Loucy (cell line): ENCODE data around the gene MUC5AC.

Source experiments
- H2AFZ ChIP-seq: fragments of 200-600 bp; sonication (generic); 2 replicates; pipeline ENCODE4 v1.6.0; 2016; ENCODE audit warnings: antibody characterized with exemption, mild to moderate bottlenecking, low read length, moderate library complexity
- H3F3A ChIP-seq: fragments of 200-600 bp; 2 replicates; pipeline ENCODE4 v1.6.0; 2016; ENCODE audit warnings: antibody characterized with exemption, low read depth, mild to moderate bottlenecking
- H3K27me3 ChIP-seq: fragments of 200-600 bp; sonication (generic); 2 replicates; pipeline ENCODE4 v1.6.1; 2014; ENCODE audit warnings: low read length, mild to moderate bottlenecking; ENCODE audit not compliant: insufficient read depth, poor library complexity, severe bottlenecking
- H3K36me3 ChIP-seq: fragments of 200-600 bp; sonication (generic); 2 replicates; pipeline ENCODE4 v1.6.1; 2016; ENCODE audit warnings: low read length; ENCODE audit not compliant: insufficient read depth
- H3K4me1 ChIP-seq: fragments of 200-600 bp; sonication (generic); 2 replicates; pipeline ENCODE4 v1.5.1; 2014; ENCODE audit warnings: low read length, mild to moderate bottlenecking; ENCODE audit not compliant: insufficient read depth, poor library complexity, severe bottlenecking
- H3K4me2 ChIP-seq: fragments of 200-600 bp; sonication (generic); 2 replicates; pipeline ENCODE4 v1.6.0; 2014; ENCODE audit warnings: antibody characterized with exemption, low read length, low read depth, mild to moderate bottlenecking; ENCODE audit not compliant: poor library complexity, severe bottlenecking
- H3K4me3 ChIP-seq: fragments of 200-600 bp; sonication (generic); 2 replicates; pipeline ENCODE4 v1.5.1; 2014; ENCODE audit warnings: low read length, mild to moderate bottlenecking, mixed read lengths; ENCODE audit not compliant: poor library complexity, severe bottlenecking
- H3K79me2 ChIP-seq: fragments of 200-600 bp; sonication (generic); 2 replicates; pipeline ENCODE4 v1.6.1; 2014; ENCODE audit warnings: low read length; ENCODE audit not compliant: insufficient read depth
- H3K9ac ChIP-seq: fragments of 200-600 bp; sonication (generic); 2 replicates; pipeline ENCODE4 v1.6.0; 2014; ENCODE audit warnings: mild to moderate bottlenecking, low read depth, low read length, moderate library complexity; ENCODE audit not compliant: poor library complexity, severe bottlenecking
- H3K9me2 ChIP-seq: fragments of 200-600 bp; sonication (generic); replicated peaks from 2 replicates; pipeline ENCODE4 v1.6.1; 2016; ENCODE audit warnings: low read depth, low read length, mixed read lengths
- H3K9me3 ChIP-seq: fragments of 200-600 bp; sonication (generic); 2 replicates; pipeline ENCODE4 v1.6.1; 2014; ENCODE audit warnings: mild to moderate bottlenecking, antibody characterized with exemption, low read length, low read depth; ENCODE audit not compliant: insufficient read depth
- H4K20me1 ChIP-seq: fragments of 200-600 bp; sonication (generic); 2 replicates; pipeline ENCODE4 v1.6.0; 2014; ENCODE audit warnings: antibody characterized with exemption, low read length, mild to moderate bottlenecking; ENCODE audit not compliant: insufficient read depth, poor library complexity, severe bottlenecking
- CTCF ChIP-seq: fragments of 200-600 bp; sonication (generic); conservative IDR thresholded peaks from 2 replicates; pipeline ENCODE4 v1.5.1; 2014; ENCODE audit warnings: mild to moderate bottlenecking, antibody characterized with exemption, low read length
- EZH2phosphoT487 ChIP-seq: fragments of 200-600 bp; IDR thresholded peaks from 2 replicates; pipeline ENCODE4 v1.6.1; 2018; ENCODE audit warnings: antibody characterized with exemption, mild to moderate bottlenecking, moderate library complexity, borderline replicate concordance

Gene MUC5AC

GRCh38 chr11:1238767-1239595 lies 81.2 kb downstream of the MUC5AC start:
- Histone ChIP-seq H3K36me3 (no peaks in the 10 kb centered on the region), H3K9me2 (no peaks in the 10 kb centered on the region), H3K9ac (no peak overlapping the region), H3F3A (no peaks in the 10 kb centered on the region), H2AFZ (no peak overlapping the region), H3K4me2 (no peak overlapping the region), H3K4me1 (no peaks in the 10 kb centered on the region), H3K79me2 (no peaks in the 10 kb centered on the region), H4K20me1 (no peaks in the 10 kb centered on the region), H3K4me3 (no peak overlapping the region), H3K27me3 (no peaks in the 10 kb centered on the region), H3K9me3 (peaks cover 12% of the 10 kb centered on the region; the same call in 1 of the 2 replicates)
- no peak for TF ChIP-seq CTCF
- no peak for TF ChIP-seq EZH2phosphoT487

DNA sequence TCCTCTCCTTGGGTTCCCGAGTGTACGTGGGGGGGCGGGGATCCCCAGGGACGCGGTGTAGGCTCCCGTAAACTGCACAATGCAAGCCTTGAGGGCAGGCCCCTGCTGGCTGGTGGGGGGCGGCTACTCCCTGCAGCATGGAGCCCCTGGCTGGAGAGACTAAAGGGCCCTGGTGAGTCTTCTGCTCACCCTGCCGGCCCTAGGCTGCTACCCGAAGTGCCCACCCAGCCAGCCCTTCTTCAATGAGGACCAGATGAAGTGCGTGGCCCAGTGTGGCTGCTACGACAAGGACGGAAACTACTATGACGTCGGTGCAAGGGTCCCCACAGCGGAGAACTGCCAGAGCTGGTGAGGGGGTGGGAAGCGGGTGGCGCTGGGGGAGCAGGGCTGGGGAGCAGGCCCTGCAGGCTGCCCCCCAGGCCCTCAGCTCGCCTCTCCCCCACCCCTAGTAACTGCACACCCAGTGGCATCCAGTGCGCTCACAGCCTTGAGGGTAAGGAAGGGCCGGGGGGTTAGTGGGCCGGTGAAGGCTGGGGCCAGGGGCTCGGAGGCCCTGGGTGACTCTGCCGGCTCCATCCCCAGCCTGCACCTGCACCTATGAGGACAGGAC lies 81.9 kb downstream of the MUC5AC start:
- no peaks in the 10 kb centered on the region for H3F3A ChIP-seq
- no peak overlapping the region for H3K9ac ChIP-seq
- no peaks in the 10 kb centered on the region for H3K79me2 ChIP-seq
- H3K27me3 ChIP-seq: no peaks in the 10 kb centered on the region
- H3K9me3 ChIP-seq: peaks cover 12% of the 10 kb centered on the region; the same call in 1 of the 2 replicates
- H4K20me1 ChIP-seq: no peaks in the 10 kb centered on the region
- TF ChIP-seq CTCF: no peak
- no peak for TF ChIP-seq EZH2phosphoT487
- H3K9me2 ChIP-seq: no peaks in the 10 kb centered on the region
- H3K36me3 ChIP-seq: no peaks in the 10 kb centered on the region
- H3K4me2 ChIP-seq: no peak overlapping the region
- H2AFZ ChIP-seq: no peak overlapping the region
- no peaks in the 10 kb centered on the region for H3K4me1 ChIP-seq
- H3K4me3 ChIP-seq: no peak overlapping the region

DNA sequence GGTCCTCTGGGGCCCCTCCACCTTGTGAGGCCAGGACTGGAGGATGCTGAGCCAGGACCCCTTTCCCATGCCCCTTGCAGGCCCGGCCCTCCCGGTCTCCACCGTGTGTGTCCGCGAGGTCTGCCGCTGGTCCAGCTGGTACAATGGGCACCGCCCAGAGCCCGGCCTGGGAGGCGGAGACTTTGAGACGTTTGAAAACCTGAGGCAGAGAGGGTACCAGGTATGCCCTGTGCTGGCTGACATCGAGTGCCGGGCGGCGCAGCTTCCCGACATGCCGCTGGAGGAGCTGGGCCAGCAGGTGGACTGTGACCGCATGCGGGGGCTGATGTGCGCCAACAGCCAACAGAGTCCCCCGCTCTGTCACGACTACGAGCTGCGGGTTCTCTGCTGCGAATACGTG lies 83.0 kb downstream of the MUC5AC start:
- Histone ChIP-seq H2AFZ (no peak overlapping the region), H3K4me2 (no peak overlapping the region), H3K9ac (no peak overlapping the region), H3K79me2 (no peaks in the 10 kb centered on the region), H3K9me2 (no peaks in the 10 kb centered on the region), H3K27me3 (no peaks in the 10 kb centered on the region), H4K20me1 (no peaks in the 10 kb centered on the region), H3K4me1 (no peaks in the 10 kb centered on the region), H3K36me3 (no peaks in the 10 kb centered on the region), H3K9me3 (peaks cover 12% of the 10 kb centered on the region; the same call in 1 of the 2 replicates), H3K4me3 (no peak overlapping the region), H3F3A (no peaks in the 10 kb centered on the region)
- TF ChIP-seq EZH2phosphoT487 (no peak), CTCF (no peak)
